PC-9 (cell line): ENCODE data around the gene USP34. TPM values are rescaled to one million over a fixed set of nuclear protein-coding genes. Genes with fewer than 3 reads are reported as not detected.

ENCODE experiments used
- BruUV-seq: library from RNA; stranded (reverse); fragments of 400-500 nt; replicated peaks from 2 replicates; lab custom pipeline; 2021; lab: Mats Ljungman, UMichigan
- CTCF ChIA-PET: fragments of 300-600 bp; sonication (Branson Sonifier 250); formaldehyde crosslinking; loops from one replicate; lab custom pipeline; 2022; ENCODE audit warnings: antibody characterized with exemption; lab: Charles Lee
- POLR2A ChIA-PET: fragments of 300-600 bp; sonication (Branson Sonifier 250); formaldehyde crosslinking; loops from one replicate; lab custom pipeline; 2022; ENCODE audit warnings: antibody characterized with exemption; ENCODE audit not compliant: unreplicated experiment; lab: Charles Lee
- DNase-seq, 2 experiments: peaks; one replicate each; pipeline versions ENCODE4 v3.0.0 to v3.0.0-alpha.2; 2015 to 2022; ENCODE audit warnings: mixed read lengths in 1 of 2
- H2AFZ ChIP-seq: fragments of 200-600 bp; sonication (generic); 2 replicates; pipeline ENCODE4 v1.8.1; 2017; ENCODE audit warnings: antibody characterized with exemption
- H3F3A ChIP-seq: fragments of 200-600 bp; sonication (generic); 2 replicates; pipeline ENCODE4 v1.8.1; 2017; ENCODE audit warnings: antibody characterized with exemption, mild to moderate bottlenecking, low read depth; ENCODE audit not compliant: insufficient read depth
- H3K27ac ChIP-seq: fragments of 200-600 bp; sonication (generic); 2 replicates; pipeline ENCODE4 v1.6.1; 2016; ENCODE audit warnings: mixed run types
- H3K27me3 ChIP-seq: fragments of 200-600 bp; sonication (generic); 2 replicates; pipeline ENCODE4 v1.6.1; 2016; ENCODE audit warnings: low read depth, mixed run types; ENCODE audit not compliant: insufficient read depth
- H3K36me3 ChIP-seq: fragments of 200-600 bp; sonication (generic); 2 replicates; pipeline ENCODE4 v1.6.1; 2016; ENCODE audit warnings: low read depth, mixed run types
- H3K4me1 ChIP-seq: fragments of 200-600 bp; sonication (generic); replicated peaks from 2 replicates; pipeline ENCODE4 v1.6.1; 2016; ENCODE audit warnings: mixed run types; ENCODE audit not compliant: insufficient read depth
- H3K4me2 ChIP-seq: fragments of 200-600 bp; sonication (generic); 2 replicates; pipeline ENCODE4 v1.6.1; 2017; ENCODE audit warnings: mixed run types
- H3K4me3 ChIP-seq: fragments of 200-600 bp; sonication (generic); 2 replicates; pipeline ENCODE4 v1.6.1; 2016; ENCODE audit warnings: mixed run types
- H3K79me2 ChIP-seq: fragments of 200-600 bp; sonication (generic); 2 replicates; pipeline ENCODE4 v1.6.1; 2017; ENCODE audit warnings: low read depth, mixed run types
- H3K9me2 ChIP-seq: fragments of 200-600 bp; sonication (generic); 2 replicates; pipeline ENCODE4 v1.8.1; 2017; ENCODE audit warnings: mild to moderate bottlenecking; ENCODE audit not compliant: insufficient read depth
- H3K9me3 ChIP-seq: fragments of 200-600 bp; sonication (generic); 2 replicates; pipeline ENCODE4 v1.8.1; 2016; ENCODE audit warnings: low read depth; ENCODE audit not compliant: insufficient read depth
- H4K20me1 ChIP-seq: fragments of 200-600 bp; sonication (generic); 2 replicates; pipeline ENCODE4 v1.8.1; 2017; ENCODE audit not compliant: insufficient read depth
- CTCF ChIP-seq: fragments of 200-600 bp; sonication (generic); conservative IDR thresholded peaks from 2 replicates; pipeline ENCODE4 v1.6.1; 2017; ENCODE audit warnings: mixed run types, antibody characterized with exemption, mild to moderate bottlenecking, moderate library complexity
- EZH2 ChIP-seq: fragments of 200-600 bp; sonication (generic); IDR thresholded peaks from 2 replicates; pipeline ENCODE4 v1.8.0; 2017; ENCODE audit warnings: antibody characterized with exemption, low read depth
- intact Hi-C: fragments of 100-400 bp; cut with micrococcal nuclease; formaldehyde crosslinking; loops from one replicate; pipeline ENCODE4 v1.10.0; 2022; ENCODE audit not compliant: unreplicated experiment
- total RNA-seq: library from RNA; stranded (reverse); gene quantifications from 2 replicates; pipeline ENCODE4 v1.2.3, GENCODE V29; 2021

USP34 gene
- total RNA-seq, 1 experiment from 2014 or later: 120 TPM

DNA sequence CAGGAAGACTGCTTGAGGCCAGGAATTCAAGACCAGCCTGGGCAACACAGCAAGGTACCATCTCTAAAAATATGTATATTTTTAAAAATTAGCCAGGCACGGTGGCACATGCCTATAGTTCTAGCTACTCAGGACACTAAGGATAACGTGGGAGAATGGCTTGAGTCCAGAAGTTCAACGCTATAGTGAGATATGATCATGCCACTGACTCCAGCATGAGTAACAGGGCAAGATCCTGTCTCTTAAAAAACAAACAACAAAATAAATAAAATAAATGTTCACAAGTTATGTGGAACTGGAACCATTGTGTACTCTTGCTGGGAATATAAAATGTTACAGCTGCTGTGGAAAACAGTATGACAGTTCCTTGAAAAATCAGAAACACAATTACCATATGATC lies 47.2 kb downstream of the USP34 start:
- Histone ChIP-seq H3K27ac (no peak overlapping the region), H2AFZ (no peak overlapping the region), H3K4me3 (no peak overlapping the region), H3K9me3 (no peaks in the 10 kb centered on the region), H3F3A (no peaks in the 10 kb centered on the region), H4K20me1 (peaks cover 77% of the 10 kb centered on the region), H3K4me2 (no peak overlapping the region), H3K4me1 (no peaks in the 10 kb centered on the region), H3K27me3 (no peaks in the 10 kb centered on the region), H3K36me3 (0 out of 2 replicates have a peak, but pooled peaks cover 7% of the 10 kb centered on the region), H3K79me2 (peaks cover 97% of the 10 kb centered on the region), H3K9me2 (no peaks in the 10 kb centered on the region)
- TF ChIP-seq EZH2: no peak
- no peak for TF ChIP-seq CTCF
- POLR2A ChIA-PET: no interaction called here
- no peak for DNase-seq
- intact Hi-C loops: no loop called here
- BruUV-seq: no TSS peak
- CTCF ChIA-PET: no interaction called here

GRCh38 chr2:61421611-61422010 lies 49.3 kb downstream of the USP34 start:
- ChIA-PET POLR2A (interaction anchor here (0.5 kb wide), 1 partner anchor 15 kb away, joined by 4 read pairs; no protein-coding TSS in a partner anchor), CTCF (no interaction called here)
- BruUV-seq: no TSS peak

GRCh38 chr2:61420991-61421544 lies 49.8 kb downstream of the USP34 start:
- Histone ChIP-seq H3K9me2 (no peaks in the 10 kb centered on the region), H3K4me3 (no peak overlapping the region), H3K4me1 (no peaks in the 10 kb centered on the region), H3F3A (no peaks in the 10 kb centered on the region), H2AFZ (no peak overlapping the region), H3K79me2 (peaks cover 82% of the 10 kb centered on the region), H3K36me3 (peaks cover 15% of the 10 kb centered on the region; the same call in 1 of the 2 replicates), H3K9me3 (no peaks in the 10 kb centered on the region), H3K27me3 (no peaks in the 10 kb centered on the region), H4K20me1 (peaks cover 63% of the 10 kb centered on the region), H3K4me2 (no peak overlapping the region), H3K27ac (no peak overlapping the region)
- TF ChIP-seq EZH2: no peak
- no peak for DNase-seq
- no TSS peak for BruUV-seq
- CTCF ChIA-PET: interaction anchor here (0.6 kb wide), 1 partner anchor 14 kb away, joined by 17 read pairs; no protein-coding TSS in a partner anchor
- POLR2A ChIA-PET: no interaction called here
- intact Hi-C loops: no loop called here

More at GRCh38 chr2:61421611-61422010, 49.3 kb downstream of the USP34 start:
- TF ChIP-seq EZH2 (no peak), CTCF (no peak)
- Histone ChIP-seq H3F3A (no peaks in the 10 kb centered on the region), H3K27ac (no peak overlapping the region), H4K20me1 (peaks cover 62% of the 10 kb centered on the region), H3K4me3 (no peak overlapping the region), H2AFZ (no peak overlapping the region), H3K4me2 (no peak overlapping the region), H3K27me3 (no peaks in the 10 kb centered on the region), H3K9me2 (no peaks in the 10 kb centered on the region), H3K79me2 (peaks cover 83% of the 10 kb centered on the region), H3K4me1 (no peaks in the 10 kb centered on the region), H3K9me3 (no peaks in the 10 kb centered on the region), H3K36me3 (peaks cover 11% of the 10 kb centered on the region; the same call in 1 of the 2 replicates)
- DNase-seq: no peak
- intact Hi-C loops: no loop called here

- H4K20me1 ChIP-seq: peaks cover 50% of the 10 kb centered on the region
- no peaks in the 10 kb centered on the region for H3K27me3 ChIP-seq
- H3F3A ChIP-seq: no peaks in the 10 kb centered on the region
- H3K4me1 ChIP-seq: no peaks in the 10 kb centered on the region
- H3K27ac ChIP-seq: no peak overlapping the region
- no peak overlapping the region for H2AFZ ChIP-seq
- no peak overlapping the region for H3K4me3 ChIP-seq
- DNase-seq: no peak
- CTCF ChIA-PET: no interaction called here
- POLR2A ChIA-PET: no interaction called here
- H3K36me3 ChIP-seq: peaks cover 15% of the 10 kb centered on the region; the same call in 1 of the 2 replicates
- intact Hi-C loops: no loop called here
- no TSS peak for BruUV-seq
- H3K9me3 ChIP-seq: no peaks in the 10 kb centered on the region
- H3K4me2 ChIP-seq: no peak overlapping the region
- H3K9me2 ChIP-seq: no peaks in the 10 kb centered on the region
- TF ChIP-seq CTCF (no peak), EZH2 (no peak)
- H3K79me2 ChIP-seq: peaks cover 80% of the 10 kb centered on the region
Measured at GRCh38 chr2:61419570-61419969, 51.3 kb downstream of the USP34 start.
